Measurements from ENCODE around the gene ARHGEF7.
"Not testable (repeated sequence)": the region's sequence is repeated elsewhere in the genome, so short reads cannot be mapped to it uniquely, and the experiment has no call there.

The ARHGEF7 gene

GRCh38 chr13:111257899-111258298, 142.8 kb downstream of the ARHGEF7 start:
- not testable (repeated sequence) for DNase-seq

GRCh38 chr13:111258637-111259036, 143.5 kb downstream of the ARHGEF7 start:
- no peak for DNase-seq

DNA sequence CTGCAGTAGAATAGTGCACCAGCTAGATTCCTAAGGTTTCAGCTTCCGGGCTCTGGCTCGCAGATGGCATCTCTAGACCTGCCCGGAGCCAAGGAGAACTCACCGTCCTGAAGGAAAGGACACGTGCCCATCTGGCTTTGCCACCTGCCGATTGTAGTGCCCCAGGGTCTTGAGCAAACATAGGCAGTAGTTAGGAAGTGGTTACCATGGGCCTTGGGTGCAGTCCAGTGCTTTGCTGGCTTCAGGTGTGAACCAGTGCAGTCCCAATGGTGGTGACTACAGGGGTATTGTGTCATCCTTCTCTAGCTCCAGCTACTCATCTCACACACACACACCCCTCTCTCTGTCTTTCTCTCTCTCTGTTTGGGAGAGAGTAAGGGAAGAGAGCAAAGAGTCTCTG, 143.9 kb downstream of the ARHGEF7 start:
- DNase-seq, result no peak

DNA sequence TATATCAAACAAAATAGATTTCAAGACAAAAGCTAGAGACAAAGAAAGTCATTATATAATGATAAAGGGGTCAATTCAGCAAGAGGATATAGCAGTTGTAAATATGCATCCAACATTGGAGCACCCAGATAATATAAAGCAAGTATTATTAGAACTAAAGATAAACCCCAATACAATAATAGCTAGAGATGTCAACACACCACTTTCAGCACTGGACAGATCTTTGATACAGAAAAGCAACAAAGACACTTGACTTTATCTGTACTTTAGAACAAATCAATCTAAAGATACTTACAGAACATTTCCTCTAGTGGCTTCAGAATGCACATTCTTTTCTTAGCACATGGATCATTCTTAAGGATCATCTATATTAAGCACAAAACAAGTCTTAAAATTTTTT, 146.2 kb downstream of the ARHGEF7 start:
- DNase-seq, result no peak

- DNase-seq, result no peak
These were observed 147.2 kb downstream of the ARHGEF7 start for GRCh38 chr13:111262281-111262680.

- DNase-seq, result no peak
These were observed 147.6 kb downstream of the ARHGEF7 start for GRCh38 chr13:111262715-111263114.

DNA sequence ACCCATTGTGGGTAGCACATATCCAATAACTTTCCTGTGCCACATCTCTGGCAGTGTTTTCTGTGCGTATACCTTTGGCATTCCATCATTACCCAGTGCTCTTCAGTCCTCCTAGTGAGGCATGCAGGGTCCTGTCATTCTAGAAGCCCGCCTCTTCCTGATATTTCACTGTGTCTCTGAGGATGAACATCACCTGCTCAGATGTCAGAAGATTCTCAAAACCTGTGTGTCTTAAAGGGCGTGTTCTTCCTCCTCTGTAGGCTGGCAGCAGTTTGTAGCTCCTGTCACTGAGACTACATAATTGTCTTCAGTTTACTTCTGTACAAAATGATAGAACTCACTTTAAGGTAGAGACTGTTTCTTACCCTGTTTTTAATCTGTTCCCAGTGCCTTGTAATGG, 148.5 kb downstream of the ARHGEF7 start:
- no peak for DNase-seq

DNA sequence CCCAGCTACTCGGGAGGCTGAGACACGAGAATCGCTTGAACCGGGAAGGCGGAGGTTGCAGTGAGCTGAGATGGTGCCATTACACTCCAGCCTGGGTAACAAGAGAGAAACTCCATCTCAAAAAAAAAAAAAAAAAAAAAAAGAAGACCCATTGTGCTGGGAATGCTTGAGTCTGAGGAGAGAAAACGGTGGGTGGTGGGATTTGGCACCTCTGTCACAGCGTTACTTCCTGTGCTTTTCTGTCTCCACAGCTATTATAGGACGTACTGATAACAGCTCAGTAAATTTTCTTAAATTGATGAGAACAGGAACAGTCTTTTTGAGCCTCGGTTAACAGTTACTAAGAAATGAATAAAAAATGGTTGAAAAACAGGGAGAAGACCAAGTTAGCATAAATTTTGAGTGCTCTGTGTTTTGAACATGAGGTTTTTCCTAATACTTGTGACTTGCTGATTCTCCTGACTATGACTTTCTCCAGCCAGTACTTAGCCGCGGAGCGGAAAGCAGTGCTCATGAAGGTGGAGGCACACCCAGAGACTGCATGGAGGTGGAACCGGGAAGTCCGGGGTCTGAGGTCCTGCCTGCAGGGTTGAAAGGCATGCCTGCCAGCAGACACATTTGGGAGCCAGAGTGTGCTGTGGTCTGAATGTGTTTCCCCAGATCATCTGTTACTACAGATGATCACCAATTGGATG, 150.0 kb downstream of the ARHGEF7 start:
- no peak for DNase-seq

- DNase-seq, result no peak
These were observed 150.6 kb downstream of the ARHGEF7 start for GRCh38 chr13:111265701-111266035.

DNA sequence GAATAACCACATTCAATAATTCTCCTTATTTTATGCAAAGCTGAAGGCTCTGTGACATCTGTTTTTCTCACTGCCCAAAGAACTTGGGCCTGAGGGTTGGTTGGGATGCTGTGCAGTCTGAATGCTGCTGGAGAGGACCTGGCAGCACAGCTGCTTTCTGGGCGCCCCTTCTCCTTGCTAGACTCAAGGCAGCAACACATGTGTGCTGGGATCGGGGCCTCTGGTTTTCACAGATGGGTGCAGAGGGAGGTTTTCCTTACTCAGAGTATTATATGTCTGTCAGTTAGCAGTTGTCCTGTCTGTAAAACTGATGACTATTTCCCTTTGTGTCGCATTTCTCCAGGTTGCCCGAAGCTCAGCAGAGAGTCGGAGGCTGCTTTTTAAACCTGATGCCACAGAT, 152.1 kb downstream of the ARHGEF7 start:
- no peak for DNase-seq

DNA sequence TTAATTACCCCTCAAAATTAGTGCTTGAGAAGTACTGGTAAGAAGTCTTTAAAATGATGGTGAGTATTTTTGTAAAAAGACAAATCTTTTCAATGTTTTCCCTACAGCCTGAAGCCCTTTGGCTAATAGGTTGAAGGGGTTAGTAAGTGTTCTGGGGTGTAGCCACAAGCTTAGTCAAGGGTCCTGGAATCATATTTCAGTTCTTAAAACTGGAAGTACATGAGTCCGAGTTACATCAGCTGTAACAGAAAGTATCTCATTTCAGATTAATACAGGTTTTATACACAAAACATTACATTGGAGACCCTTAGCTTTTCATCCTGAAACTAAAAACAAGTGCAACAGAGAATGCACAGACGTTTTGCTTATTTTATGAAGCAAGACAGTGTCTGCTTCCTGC, 152.7 kb downstream of the ARHGEF7 start:
- DNase-seq, result no peak

DNA sequence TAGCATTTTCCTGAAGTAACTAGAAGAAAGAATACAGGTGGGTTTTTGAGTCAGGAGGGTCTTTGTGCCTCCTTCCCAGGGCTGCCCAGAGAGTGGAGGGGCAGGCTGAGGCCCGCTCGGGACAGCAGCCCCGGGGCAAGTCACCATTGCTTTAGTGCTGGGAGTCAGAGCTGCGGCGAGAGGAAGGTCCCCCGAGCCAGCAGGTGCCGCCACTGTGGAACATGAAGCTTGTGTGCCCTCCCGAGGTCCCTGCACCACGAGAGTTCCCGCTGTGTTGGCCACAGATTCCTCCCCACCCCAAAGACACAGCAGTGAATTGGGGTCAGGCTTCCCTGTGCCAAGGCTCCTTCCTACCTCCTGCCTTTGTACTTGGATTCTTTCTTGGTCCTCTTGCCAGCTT, 154.4 kb downstream of the ARHGEF7 start:
- DNase-seq, result no peak

DNA sequence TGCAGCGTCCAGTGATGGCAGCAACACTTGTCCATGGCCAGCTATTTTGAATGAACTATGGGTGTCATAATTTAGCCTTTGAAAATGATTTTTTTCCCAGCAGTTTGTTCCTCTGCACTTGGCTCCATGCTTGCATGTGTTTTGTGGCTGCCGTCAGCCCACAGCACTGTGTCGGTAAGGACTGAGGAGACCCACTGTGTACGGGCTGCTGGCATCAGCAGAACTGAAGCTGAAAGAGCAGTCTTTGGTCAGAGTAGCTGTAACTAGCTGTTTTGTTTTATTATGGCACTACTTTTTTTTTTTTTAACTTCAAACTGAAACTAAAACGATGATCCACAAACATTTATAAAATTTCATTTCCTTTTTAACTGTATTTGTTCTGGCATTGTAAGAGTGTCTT, 155.0 kb downstream of the ARHGEF7 start:
- no peak for DNase-seq

DNA sequence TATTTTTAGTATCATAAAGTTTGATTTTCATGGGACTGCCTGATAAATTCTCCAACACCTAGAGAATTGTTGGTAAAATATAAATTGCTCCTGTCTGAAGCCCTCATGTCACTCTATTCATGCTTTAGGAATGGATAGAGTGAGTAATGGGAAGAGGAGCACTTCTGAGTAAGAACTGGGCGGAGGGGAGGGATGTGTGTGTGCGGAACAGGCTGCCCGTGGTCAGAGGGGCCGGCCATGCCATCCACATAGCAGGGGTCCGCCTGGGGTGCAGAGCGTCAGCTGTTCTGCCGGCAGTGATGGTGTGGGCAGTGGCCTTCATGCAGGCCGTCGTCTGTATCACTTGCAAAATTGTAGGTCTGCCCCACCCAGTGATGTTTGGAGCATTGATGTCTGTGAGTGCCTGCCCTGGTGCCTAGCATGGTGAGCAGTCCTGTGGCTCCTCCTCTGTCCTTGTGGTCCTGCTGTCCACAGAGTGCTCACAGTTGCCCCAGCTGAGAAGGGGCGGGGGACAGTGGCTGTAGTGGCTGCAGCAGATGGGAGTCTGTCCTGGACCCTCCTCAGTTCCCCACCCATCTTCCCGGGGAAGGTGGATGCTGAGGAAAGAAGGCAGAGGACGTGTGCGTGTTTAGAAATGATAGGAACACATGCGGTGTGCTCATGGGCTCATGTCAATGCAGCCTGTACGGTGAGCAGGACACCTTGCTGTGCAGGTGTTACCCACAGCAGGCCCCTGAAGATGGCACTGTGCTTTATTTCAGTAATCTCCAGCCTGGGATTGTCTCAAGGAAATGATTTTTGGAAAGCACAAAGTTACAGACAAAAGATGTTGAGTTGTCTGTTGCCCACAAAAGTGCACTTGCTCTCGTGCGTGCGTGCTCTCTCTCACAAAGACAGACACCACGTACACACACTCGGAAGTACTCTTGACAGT, 155.9 kb downstream of the ARHGEF7 start:
- no peak for DNase-seq

DNA sequence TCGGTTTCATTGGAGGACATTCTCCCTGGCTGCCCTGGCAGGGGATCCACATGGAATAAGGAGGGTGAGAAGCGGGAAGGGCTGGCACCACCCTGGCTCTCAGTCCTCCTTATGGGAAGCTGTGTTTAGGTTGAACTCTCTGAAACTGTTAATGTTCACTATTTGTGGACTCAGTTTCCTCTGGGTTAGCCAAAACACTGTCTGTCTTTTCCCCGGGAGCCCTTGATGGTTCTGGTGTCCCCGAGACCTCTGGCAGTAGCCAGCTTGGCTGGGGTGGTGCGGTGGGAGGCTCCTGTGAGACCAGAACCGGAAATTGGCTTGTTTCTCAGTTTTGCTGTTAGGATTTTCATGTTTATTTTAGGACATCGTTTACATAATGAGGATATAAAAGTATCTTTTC, 157.0 kb downstream of the ARHGEF7 start:
- no peak for DNase-seq

GRCh38 chr13:111275382-111275781, 160.3 kb downstream of the ARHGEF7 start:
- no peak for DNase-seq

DNA sequence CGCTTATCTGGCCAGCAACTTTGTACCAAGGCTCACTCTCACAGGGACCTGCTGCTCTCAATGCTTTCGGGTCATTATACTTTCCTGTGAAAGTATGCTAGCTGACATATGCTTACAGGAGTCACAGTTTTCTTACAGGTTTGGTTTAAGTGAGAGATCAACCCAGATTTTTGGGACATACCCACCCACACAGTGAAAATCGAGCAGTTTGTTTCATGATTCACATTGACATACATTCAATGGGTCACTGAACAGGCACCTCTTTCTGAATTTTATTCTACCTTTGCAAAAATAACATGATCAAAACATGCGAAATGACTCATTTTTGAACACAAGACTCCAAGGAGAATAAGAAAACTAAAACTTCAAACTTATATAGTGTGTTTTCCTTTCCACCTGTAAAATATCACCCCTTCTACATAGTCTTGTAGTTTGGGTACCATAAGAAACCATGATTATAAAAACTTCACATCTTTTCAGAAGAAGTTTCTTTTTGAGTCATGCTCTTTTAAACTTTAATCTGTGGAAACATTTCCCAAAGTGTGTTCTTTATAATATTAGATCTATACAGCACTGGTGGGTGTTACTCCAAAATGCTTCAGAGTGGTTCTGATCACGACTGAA, 161.0 kb downstream of the ARHGEF7 start:
- no peak for DNase-seq

DNA sequence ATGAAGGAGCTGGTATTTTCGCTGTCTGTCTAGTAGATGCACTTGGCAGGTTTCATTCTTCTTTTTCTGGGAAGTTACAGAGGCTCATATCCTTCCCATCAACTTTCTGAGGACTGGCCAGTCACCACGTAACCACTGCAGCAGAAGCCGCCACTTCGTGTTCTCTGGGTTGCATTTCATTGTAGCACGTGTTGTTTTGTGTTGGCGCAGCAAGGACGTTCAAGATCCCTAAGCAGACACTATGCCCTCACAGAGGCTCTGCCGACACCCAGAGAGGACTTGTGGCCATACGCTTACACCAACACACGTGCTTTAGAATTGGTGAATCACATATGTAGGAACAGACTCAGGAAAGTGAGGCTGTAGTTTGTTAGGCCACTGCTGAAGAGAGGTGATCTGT, 163.1 kb downstream of the ARHGEF7 start:
- DNase-seq, result no peak

- no peak for DNase-seq
These were observed 163.9 kb downstream of the ARHGEF7 start for GRCh38 chr13:111278743-111279652.

GRCh38 chr13:111280226-111280625, 165.1 kb downstream of the ARHGEF7 start:
- DNase-seq, result no peak

- no peak for DNase-seq
These were observed 165.8 kb downstream of the ARHGEF7 start for GRCh38 chr13:111280681-111281585.

All from stimulated activated naive CD4-positive, alpha-beta T cell (primary cell).